ENCODE results near the gene PNPLA5. TPM values are rescaled to one million over a fixed set of nuclear protein-coding genes. Genes with fewer than 3 reads are reported as not detected.

PNPLA5 gene
- total RNA-seq, 1 experiment from 2014 or later = not detected

DNA sequence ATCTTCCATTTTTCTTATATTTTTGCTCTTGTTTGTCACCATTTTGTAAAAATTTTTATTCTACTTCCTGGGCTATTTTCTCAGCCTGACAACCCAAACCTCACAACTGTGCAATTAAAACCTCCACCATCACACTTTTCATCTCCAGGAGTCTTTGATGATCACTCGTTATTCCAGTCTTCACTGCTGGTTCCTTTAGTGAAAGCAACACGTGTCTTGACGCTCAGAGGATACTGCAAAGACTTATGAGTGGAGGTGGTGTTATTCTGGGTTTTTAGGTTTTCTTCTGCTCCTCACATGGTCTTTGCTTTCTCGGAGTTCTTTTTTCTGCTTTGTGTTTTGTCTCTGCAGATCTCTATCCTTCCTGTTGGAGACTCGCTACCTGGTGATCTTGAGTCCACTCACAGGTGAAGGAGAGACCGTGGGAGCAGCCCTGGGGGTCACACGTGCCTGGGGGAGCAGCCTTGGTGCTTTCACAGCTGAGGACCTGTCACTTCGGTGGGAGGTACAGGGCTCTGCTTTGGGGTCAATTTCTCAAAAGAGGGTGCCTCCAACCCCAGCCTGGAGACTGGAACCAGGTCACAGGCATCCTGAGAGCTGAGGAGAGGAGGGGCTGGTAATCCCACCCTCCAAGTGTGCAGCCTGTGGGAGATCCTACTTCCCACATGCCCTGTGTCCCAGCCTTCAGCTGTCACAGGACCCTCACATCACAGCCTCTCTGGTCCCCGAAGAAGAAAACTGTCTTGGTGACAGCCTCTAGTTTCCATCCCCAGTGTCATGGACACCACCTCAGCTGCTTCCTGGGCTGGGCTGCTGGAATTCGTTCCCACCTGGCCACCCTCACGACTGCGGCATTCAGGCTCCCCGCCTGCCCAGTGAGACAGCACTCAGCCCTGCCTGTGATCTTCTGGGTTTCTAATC is 40.5 kb downstream of the PNPLA5 start:
- H3K36me3 ChIP-seq (ENCODE audit: control insufficient read depth, insufficient read depth, low read length) = no peaks in the 10 kb centered on the region
- DNase-seq (ENCODE audit: low read depth, low spot score) (no peak), ATAC-seq (no peak)
- H3K4me3 ChIP-seq (ENCODE audit: low read depth in 2 of 2, low read length in 2 of 2) = no peak overlapping the region
- BruUV-seq (replicated peaks) = no TSS peak
- no peaks in the 10 kb centered on the region for H3K27me3 ChIP-seq (ENCODE audit: control insufficient read depth, insufficient read depth, low read length)
- in situ Hi-C loops (cut with HindIII; ENCODE audit: low pct_unique_long_range_greater_than_20kb, low sequenced_read_pairs) (no loop called here), intact Hi-C loops (cut with micrococcal nuclease; ENCODE audit: unreplicated experiment) (no loop called here)
- no peaks in the 10 kb centered on the region for H3K4me1 ChIP-seq (ENCODE audit: control insufficient read depth, insufficient read depth, low read length)
- TF ChIP-seq TCF7L2 (IDR thresholded peaks at IDR 0.05; ENCODE audit: low read depth, low read length) (no peak), REST (IDR thresholded peaks at IDR 0.05; ENCODE audit: insufficient read depth in 1 of 2, low read depth in 2 of 2, low read length in 1 of 2) (no peak), SIN3A (IDR thresholded peaks at IDR 0.05; ENCODE audit: borderline replicate concordance, insufficient read depth, low read depth, low read length) (no peak), POLR2AphosphoS5 (IDR thresholded peaks at IDR 0.05; ENCODE audit: low read depth, low read length) (no peak)
- TF ChIP-seq, protein P1, sequence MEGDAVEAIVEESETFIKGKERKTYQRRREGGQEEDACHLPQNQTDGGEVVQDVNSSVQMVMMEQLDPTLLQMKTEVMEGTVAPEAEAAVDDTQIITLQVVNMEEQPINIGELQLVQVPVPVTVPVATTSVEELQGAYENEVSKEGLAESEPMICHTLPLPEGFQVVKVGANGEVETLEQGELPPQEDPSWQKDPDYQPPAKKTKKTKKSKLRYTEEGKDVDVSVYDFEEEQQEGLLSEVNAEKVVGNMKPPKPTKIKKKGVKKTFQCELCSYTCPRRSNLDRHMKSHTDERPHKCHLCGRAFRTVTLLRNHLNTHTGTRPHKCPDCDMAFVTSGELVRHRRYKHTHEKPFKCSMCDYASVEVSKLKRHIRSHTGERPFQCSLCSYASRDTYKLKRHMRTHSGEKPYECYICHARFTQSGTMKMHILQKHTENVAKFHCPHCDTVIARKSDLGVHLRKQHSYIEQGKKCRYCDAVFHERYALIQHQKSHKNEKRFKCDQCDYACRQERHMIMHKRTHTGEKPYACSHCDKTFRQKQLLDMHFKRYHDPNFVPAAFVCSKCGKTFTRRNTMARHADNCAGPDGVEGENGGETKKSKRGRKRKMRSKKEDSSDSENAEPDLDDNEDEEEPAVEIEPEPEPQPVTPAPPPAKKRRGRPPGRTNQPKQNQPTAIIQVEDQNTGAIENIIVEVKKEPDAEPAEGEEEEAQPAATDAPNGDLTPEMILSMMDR (IDR thresholded peaks at IDR 0.05) = no peak
- CTCF ChIA-PET = interaction anchor here (0.5 kb wide), 1 partner anchor 277 kb away, joined by 3 read pairs; no protein-coding TSS in a partner anchor
- POLR2A ChIA-PET = no interaction called here
- no peak overlapping the region for H3K27ac ChIP-seq (ENCODE audit: low read length)
- H3K9me3 ChIP-seq (ENCODE audit: control insufficient read depth, insufficient read depth, low read depth, low read length) = no peaks in the 10 kb centered on the region

DNA sequence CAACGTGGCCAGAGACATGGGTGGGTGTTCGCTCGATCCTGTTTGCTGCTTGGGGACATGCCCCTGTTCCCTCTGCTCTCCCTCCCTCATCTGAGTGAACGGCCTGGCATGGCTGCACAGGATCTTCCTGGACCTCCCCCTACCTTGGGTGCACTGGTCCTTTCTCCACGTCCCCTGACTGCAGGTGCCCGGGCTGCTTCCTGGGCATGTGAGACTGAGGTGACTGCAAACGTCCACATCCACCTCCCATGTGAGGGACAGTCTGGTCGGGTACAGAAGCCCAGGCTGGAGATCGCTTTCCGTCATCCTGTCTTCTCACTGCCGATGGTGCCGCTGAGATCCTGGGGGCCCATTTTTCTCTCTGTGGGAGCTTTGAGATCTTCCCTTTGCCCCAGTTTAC is 41.3 kb downstream of the PNPLA5 start:
- no peak for DNase-seq (ENCODE audit: low read depth, low spot score)
- Histone ChIP-seq H3K4me3 (ENCODE audit: low read depth in 2 of 2, low read length in 2 of 2) (no peak overlapping the region), H3K4me1 (ENCODE audit: control insufficient read depth, insufficient read depth, low read length) (no peaks in the 10 kb centered on the region), H3K36me3 (ENCODE audit: control insufficient read depth, insufficient read depth, low read length) (no peaks in the 10 kb centered on the region), H3K27me3 (ENCODE audit: control insufficient read depth, insufficient read depth, low read length) (no peaks in the 10 kb centered on the region), H3K9me3 (ENCODE audit: control insufficient read depth, insufficient read depth, low read depth, low read length) (no peaks in the 10 kb centered on the region), H3K27ac (ENCODE audit: low read length) (no peak overlapping the region)
- ChIA-PET POLR2A (no interaction called here), CTCF (no interaction called here)
- no peak for ATAC-seq
- in situ Hi-C loops (cut with HindIII; ENCODE audit: low pct_unique_long_range_greater_than_20kb, low sequenced_read_pairs) (no loop called here), intact Hi-C loops (cut with micrococcal nuclease; ENCODE audit: unreplicated experiment) (no loop called here)
- no TSS peak for BruUV-seq (replicated peaks)
- TF ChIP-seq POLR2AphosphoS5 (IDR thresholded peaks at IDR 0.05; ENCODE audit: low read depth, low read length) (no peak), TCF7L2 (IDR thresholded peaks at IDR 0.05; ENCODE audit: low read depth, low read length) (no peak), REST (IDR thresholded peaks at IDR 0.05; ENCODE audit: insufficient read depth in 1 of 2, low read depth in 2 of 2, low read length in 1 of 2) (no peak), SIN3A (IDR thresholded peaks at IDR 0.05; ENCODE audit: borderline replicate concordance, insufficient read depth, low read depth, low read length) (no peak)
- TF ChIP-seq, protein P1 (IDR thresholded peaks at IDR 0.05) = no peak

All from Panc1 (cell line).